Stimulated activated CD8-positive, alpha-beta memory T cell treated with anti-CD3 and anti-CD28 coated beads, Interleukin-4, amount 100 ng/mL, for 4 hours (primary cell): ENCODE measurements around the gene CACNG4.

ENCODE experiments used
- DNase-seq, 2 donors: peaks; one replicate each; pipeline ENCODE4 v3.0.0-alpha.2; 2020; ENCODE audit warnings: low read depth in 2 of 2, low spot score in 1 of 2

CACNG4 gene

GRCh38 chr17:67056746-67057490 is 92.4 kb downstream of the CACNG4 start:
- DNase-seq: no peak

DNA sequence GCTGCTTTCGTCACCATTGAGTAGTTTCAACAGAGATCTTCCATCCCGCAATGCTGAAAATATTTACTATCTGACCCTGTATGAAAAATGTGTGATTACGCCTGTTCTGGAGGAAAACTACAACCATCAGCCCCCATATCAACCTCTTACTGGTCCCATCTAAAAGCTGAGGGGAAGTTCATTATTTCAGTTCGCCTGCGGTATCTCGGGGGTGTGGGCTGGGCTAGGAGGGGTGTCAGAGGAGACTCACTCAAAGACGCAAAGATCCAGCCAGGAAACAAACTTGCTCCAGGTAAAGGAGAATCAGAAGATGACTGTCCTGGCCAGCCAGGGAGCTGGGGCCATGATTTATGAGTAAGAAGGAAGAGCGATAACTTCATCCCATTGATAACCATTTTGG is 93.5 kb downstream of the CACNG4 start:
- no peak for DNase-seq

DNA sequence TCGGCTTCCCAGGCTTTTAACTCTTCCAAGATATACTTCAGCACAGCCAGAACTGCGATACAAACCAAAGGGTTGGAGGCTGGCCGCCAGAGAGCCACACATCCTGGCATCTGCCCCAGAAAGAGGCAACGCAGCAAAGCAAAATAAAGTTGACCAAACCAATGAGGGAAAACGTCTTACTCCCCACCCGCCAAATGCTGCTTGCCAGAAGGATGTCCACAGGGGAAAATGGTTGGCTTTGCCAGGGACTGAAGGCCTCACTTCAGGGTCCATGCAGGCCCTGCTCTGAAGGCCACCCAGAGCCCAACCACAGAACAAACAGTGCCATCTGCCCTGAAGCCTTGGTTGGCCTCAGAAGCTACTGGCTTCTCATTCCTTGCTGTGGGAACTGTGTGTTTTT is 94.9 kb downstream of the CACNG4 start:
- DNase-seq: no peak

DNA sequence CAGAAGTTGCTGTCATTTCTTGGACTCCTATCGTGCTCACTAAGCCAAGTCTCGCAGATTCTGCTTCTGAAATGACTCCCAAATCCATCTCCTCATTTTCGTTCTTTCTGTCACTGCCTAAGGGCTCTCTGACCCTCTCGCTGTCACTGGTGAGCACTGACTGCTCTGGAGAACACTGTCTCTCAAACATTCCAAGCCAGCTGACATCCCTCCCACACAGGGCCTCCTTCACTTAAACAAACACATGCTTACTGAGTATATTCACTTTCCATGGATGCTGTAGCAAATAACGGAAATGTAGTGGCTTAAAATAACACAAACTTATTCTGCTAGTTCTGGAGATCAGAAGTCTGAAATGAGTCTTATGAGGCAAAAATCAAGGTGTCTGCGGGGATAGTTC is 98.6 kb downstream of the CACNG4 start:
- DNase-seq: no peak

- no peak for DNase-seq
These were observed 102.2 kb downstream of the CACNG4 start for GRCh38 chr17:67066717-67067116.

DNA sequence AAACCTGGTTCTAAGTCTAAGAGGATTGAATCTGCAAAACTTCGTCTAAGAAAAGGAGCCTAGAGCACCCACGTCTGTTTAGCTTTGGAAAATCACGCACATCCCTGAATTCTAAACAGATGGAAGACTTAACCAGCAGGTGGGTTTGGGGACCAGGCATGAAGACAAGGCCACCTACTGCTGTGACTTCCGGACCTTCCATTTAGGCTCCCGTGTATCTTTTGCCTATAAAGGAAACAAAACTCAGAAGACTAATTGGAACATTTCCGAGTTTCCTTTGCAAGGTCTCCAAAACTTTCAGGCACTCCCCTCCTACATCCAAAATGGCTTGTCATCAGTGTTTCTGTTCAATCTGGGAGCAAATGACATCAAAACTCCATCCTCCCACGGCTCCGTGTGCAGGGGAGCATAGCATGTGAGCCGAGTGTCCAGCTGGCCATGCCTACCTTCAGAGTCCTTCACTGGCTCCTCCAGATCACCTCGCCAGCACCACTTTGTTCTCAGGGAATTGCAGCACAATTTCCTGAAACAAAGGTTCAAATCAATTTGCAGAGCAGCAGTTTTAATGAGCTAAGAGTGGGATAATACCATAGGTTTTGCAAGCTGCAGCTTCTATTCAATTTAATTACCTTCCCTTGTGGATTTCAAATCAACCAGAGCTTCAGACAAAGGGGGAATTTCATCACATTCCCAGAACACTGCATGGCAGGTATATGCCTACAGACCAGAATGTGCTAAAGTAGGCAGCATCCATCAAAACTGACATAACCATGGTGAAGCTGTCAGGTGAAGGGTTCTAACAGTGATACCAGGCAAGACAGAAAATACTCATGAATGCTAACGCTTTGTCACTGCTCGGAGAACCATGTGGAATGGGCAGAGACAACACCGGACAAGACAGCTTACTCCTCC is 103.3 kb downstream of the CACNG4 start:
- DNase-seq: no peak

GRCh38 chr17:67068999-67069398 is 104.5 kb downstream of the CACNG4 start:
- DNase-seq: no peak

- no peak for DNase-seq
These were observed 105.2 kb downstream of the CACNG4 start for GRCh38 chr17:67069603-67070136.

- no peak for DNase-seq
These were observed 107.1 kb downstream of the CACNG4 start for GRCh38 chr17:67071595-67071994.

DNA sequence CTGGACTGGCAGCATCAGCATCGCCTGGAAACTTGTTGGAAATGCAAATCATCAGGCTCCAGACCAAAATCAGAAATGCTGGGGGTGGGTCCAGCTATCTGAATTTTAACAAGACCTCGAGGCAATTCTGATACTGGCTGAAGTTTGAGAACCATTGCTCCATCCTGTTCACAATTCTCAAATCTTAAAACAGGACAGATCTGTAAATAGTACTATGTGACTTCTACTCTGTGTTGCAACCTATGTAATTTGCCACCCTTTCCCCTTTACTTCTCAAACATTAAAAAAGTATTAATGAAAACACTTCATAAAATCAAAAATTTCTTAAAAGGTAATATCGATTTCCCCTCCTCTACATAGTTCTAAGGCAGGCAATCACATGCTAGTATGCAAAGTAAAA is 108.4 kb downstream of the CACNG4 start:
- DNase-seq: no peak

DNA sequence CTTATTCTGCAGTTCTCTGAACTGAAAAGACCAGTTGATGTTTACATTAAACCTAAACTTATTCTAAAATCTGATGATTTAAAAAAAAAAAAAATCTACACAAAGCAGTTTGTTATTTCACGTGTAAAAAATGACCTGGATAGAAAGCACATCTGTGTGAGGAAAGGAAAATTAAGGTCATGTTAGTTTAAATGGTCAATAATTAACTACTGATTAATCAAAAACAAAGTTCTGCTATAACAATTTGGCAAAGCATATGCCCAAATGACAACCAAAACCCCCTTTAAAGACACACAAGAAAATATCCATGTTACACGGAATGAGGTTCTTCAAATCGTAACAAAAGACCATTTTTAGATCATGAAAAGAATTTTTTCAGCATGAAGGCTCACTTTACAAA is 110.3 kb downstream of the CACNG4 start:
- DNase-seq: no peak

- DNase-seq: no peak
These were observed 111.8 kb downstream of the CACNG4 start for GRCh38 chr17:67076290-67076689.

DNA sequence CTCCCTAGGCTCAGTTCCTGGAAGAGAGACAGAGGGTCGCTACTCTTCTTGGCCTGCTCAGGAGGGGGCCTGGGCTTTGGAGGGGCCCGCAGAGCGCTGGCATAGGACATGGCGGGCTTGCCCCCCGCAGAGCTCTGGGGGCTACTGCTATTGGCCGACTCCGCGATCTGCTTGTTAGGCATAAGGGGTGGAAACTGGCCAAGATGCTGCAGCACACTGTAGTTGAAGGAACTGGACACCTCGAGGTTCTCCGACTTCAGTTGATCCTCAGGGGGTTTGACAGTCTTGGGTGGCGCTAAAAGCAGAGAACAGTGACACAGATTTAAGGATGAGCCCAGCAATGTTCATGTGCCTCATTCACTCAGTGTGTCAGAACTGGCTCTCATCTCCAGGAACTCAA is 113.8 kb downstream of the CACNG4 start:
- DNase-seq: no peak

GRCh38 chr17:67079491-67079890 is 115.0 kb downstream of the CACNG4 start:
- DNase-seq: no peak

DNA sequence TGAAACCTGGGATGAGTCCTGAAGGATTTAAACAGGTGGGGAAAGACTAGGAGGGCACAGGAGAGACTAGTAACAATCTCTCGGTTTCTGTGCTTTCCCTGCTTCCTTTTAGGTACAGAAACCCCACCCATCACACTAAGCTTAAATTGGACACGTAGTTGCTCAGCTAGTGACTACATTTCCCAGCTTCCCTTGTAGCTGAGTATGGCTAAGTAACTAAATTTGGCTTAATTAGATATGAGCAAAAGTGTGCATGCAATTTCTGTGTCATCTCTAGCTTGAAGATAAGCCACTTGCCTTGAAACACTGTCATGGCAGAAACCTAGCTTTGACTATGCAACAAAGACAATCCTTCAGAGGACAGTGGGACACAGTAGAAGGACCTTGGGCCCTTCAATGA is 116.3 kb downstream of the CACNG4 start:
- no peak for DNase-seq

DNA sequence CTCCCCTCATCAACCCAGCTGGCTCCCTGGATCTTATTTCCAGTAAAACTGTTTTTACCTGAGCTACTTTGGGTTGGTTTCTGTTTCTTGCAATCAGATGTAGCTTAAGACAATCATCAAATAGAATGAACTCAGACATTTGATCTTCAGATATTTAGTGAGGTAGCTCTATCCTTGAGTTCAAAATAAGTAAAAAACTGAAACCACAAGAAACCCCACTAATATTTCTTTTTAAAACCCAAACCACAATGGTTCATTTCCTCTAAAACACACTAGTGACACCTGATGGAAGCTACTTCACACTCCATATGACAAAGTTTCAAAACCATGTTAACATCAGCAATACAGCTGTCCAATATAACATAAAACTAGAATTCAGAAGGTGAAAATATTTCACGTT is 117.6 kb downstream of the CACNG4 start:
- DNase-seq: no peak
